Mucosa of descending colon (tissue), 3 donors: ENCODE data around the gene SMIM27. TPM values are rescaled to one million over a fixed set of nuclear protein-coding genes. Genes with fewer than 3 reads are reported as not detected.

Experiments
- total RNA-seq, 3 donors: library from RNA; stranded (reverse); fragmentation: NEBNext Ultra II Directional in 2 of 3; extraction: Animal tissue kit (Norgen Biotek cat#: 25700) in 2 of 3; gene quantifications; one replicate each; pipeline versions ENCODE4 v1.2.1 to v1.2.4, GENCODE V29; 2021 to 2023
- donor health status: DM: no; HTN: no; CAD: no; lungs with moderate emphysema.
- donor health status: DM: no; HTN: no; CAD: no.
- donor health status: DM: no; HTN: yes; CAD: no.

Gene SMIM27
- total RNA-seq, 3 donors from 2014 or later, result 8.3 to 10.1 (median 9.9) TPM

Other genes starting within 250 kb of the SMIM27 start
- gene ACO1, start 167.7 kb upstream of the SMIM27 start, total RNA-seq, result 10 to 100 TPM; 30.9 to 50.4 (median 32.6) TPM
- gene RIGI, start 26.1 kb upstream of the SMIM27 start, total RNA-seq, result 10 to 100 TPM; 13.4 to 20.9 (median 14.2) TPM
- 10 to 100 TPM; 12.5 to 18.2 (median 16.6) TPM for gene TOPORS, start 259 bp downstream of the SMIM27 start, total RNA-seq
- 10 to 100 TPM; 39.3 to 52.8 (median 45.1) TPM for gene NDUFB6, start 20.8 kb downstream of the SMIM27 start, total RNA-seq
- not detected for gene TAF1L, start 83.3 kb downstream of the SMIM27 start, total RNA-seq
- gene TMEM215, start 231.2 kb downstream of the SMIM27 start, total RNA-seq, result under 1 TPM in 1 of 3 donors, not detected in 2; 0.09 TPM